Osteocyte (in vitro differentiated cells): ENCODE data around the gene CPA5. TPM values are rescaled to one million over a fixed set of nuclear protein-coding genes. Genes with fewer than 3 reads are reported as not detected.
A peak's percentile ranks its signal among the peaks of the same experiment; 100 is the strongest.
"Not testable (repeated sequence)": the region's sequence is repeated elsewhere in the genome, so short reads cannot be mapped to it uniquely, and the experiment has no call there.

ENCODE experiments used
- DNase-seq: peaks from one replicate; pipeline ENCODE4 v3.0.0; 2021; ENCODE audit warnings: mixed read lengths; ENCODE audit not compliant: unreplicated experiment; ENCODE audit errors: extremely low spot score
- H3K27ac Mint-ChIP-seq: one replicate; pipeline ENCODE4 v1.8.0; 2021; ENCODE audit warnings: mild to moderate bottlenecking, mixed read lengths; ENCODE audit not compliant: unreplicated experiment
- H3K27me3 Mint-ChIP-seq: one replicate; pipeline ENCODE4 v1.8.0; 2021; ENCODE audit warnings: mixed read lengths; ENCODE audit not compliant: unreplicated experiment
- H3K36me3 Mint-ChIP-seq: one replicate; pipeline ENCODE4 v1.8.0; 2021; ENCODE audit warnings: mixed read lengths; ENCODE audit not compliant: unreplicated experiment
- H3K4me1 Mint-ChIP-seq: one replicate; pipeline ENCODE4 v1.8.0; 2021; ENCODE audit warnings: mixed read lengths; ENCODE audit not compliant: unreplicated experiment
- H3K4me3 Mint-ChIP-seq: one replicate; pipeline ENCODE4 v1.8.0; 2021; ENCODE audit warnings: mild to moderate bottlenecking, moderate library complexity, mixed read lengths; ENCODE audit not compliant: unreplicated experiment
- H3K9me3 Mint-ChIP-seq: one replicate; pipeline ENCODE4 v1.8.0; 2021; ENCODE audit warnings: mixed read lengths; ENCODE audit not compliant: unreplicated experiment
- CTCF ChIP-seq: fragments of 200-600 bp; sonication (generic); IDR thresholded peaks from 2 replicates; pipeline ENCODE4 v1.5.0; 2021; ENCODE audit warnings: antibody characterized with exemption, mild to moderate bottlenecking, moderate library complexity
- total RNA-seq: library from RNA; stranded (reverse); gene quantifications from 2 replicates; pipeline ENCODE4 v1.2.1, GENCODE V29; 2021

Gene CPA5
- total RNA-seq, 1 donor from 2014 or later: 0.51 TPM

- Mint-ChIP-seq H3K9me3 (peaks cover 4% of the 10 kb centered on the region), H3K36me3 (peaks cover 3% of the 10 kb centered on the region), H3K4me1 (peaks cover 79% of the 10 kb centered on the region), H3K27me3 (no peaks in the 10 kb centered on the region), H3K4me3 (peak overlapping the region; percentile 9), H3K27ac (peak overlapping the region; percentile 78)
- no peak for TF ChIP-seq CTCF
- no peak for DNase-seq
Observed at GRCh38 chr7:130369831-130370550, 25.4 kb downstream of the CPA5 start.

- H3K36me3 Mint-ChIP-seq: peaks cover 3% of the 10 kb centered on the region
- H3K27ac Mint-ChIP-seq: peak overlapping the region; percentile 98
- no peak for DNase-seq
- no peak for TF ChIP-seq CTCF
- peaks cover 73% of the 10 kb centered on the region for H3K4me1 Mint-ChIP-seq
- peaks cover 4% of the 10 kb centered on the region for H3K9me3 Mint-ChIP-seq
- no peak overlapping the region for H3K4me3 Mint-ChIP-seq
- H3K27me3 Mint-ChIP-seq: no peaks in the 10 kb centered on the region
Observed at GRCh38 chr7:130371046-130371445, 26.4 kb downstream of the CPA5 start.

GRCh38 chr7:130372402-130373165 lies 28.0 kb downstream of the CPA5 start:
- TF ChIP-seq CTCF: no peak
- Mint-ChIP-seq H3K4me1 (peaks cover 62% of the 10 kb centered on the region), H3K27ac (peak overlapping the region; percentile 98)

GRCh38 chr7:130374507-130374906 lies 29.9 kb downstream of the CPA5 start:
- Mint-ChIP-seq H3K4me1 (peaks cover 59% of the 10 kb centered on the region), H3K36me3 (peaks cover 5% of the 10 kb centered on the region), H3K27me3 (no peaks in the 10 kb centered on the region), H3K9me3 (peaks cover 11% of the 10 kb centered on the region), H3K27ac (peak overlapping the region; percentile 98), H3K4me3 (peak overlapping the region; percentile 47)
- TF ChIP-seq CTCF: no peak
- DNase-seq: no peak

More at GRCh38 chr7:130372402-130373165, 28.0 kb downstream of the CPA5 start:
- H3K9me3 Mint-ChIP-seq: peaks cover 11% of the 10 kb centered on the region
- no peak overlapping the region for H3K4me3 Mint-ChIP-seq
- no peaks in the 10 kb centered on the region for H3K27me3 Mint-ChIP-seq
- H3K36me3 Mint-ChIP-seq: peaks cover 5% of the 10 kb centered on the region
- no peak for DNase-seq

GRCh38 chr7:130376461-130376860 lies 31.8 kb downstream of the CPA5 start:
- not testable (repeated sequence) for DNase-seq, H3K27me3 Mint-ChIP-seq, H3K36me3 Mint-ChIP-seq, H3K27ac Mint-ChIP-seq, H3K4me3 Mint-ChIP-seq
- H3K4me1 Mint-ChIP-seq: peaks cover 54% of the 10 kb centered on the region
- peaks cover 11% of the 10 kb centered on the region for H3K9me3 Mint-ChIP-seq
